CD4-positive, alpha-beta T cell (primary cell): ENCODE results near the gene CXCL1. TPM values are rescaled to one million over a fixed set of nuclear protein-coding genes. Genes with fewer than 3 reads are reported as not detected.

Source experiments
- ATAC-seq: fragments of 200-7000 bp; cut with Tn5 transposase; one replicate; pipeline ENCODE4 v1.10.0; 2022; ENCODE audit warnings: mild to moderate bottlenecking; ENCODE audit not compliant: poor library complexity
- CTCF ChIA-PET: fragments of 350-600 bp; sonication (Branson Sonifier 250); formaldehyde crosslinking; loops from one replicate; lab custom pipeline; 2021; ENCODE audit warnings: antibody characterized with exemption, inconsistent platforms; lab: Charles Lee
- POLR2A ChIA-PET: fragments of 350-600 bp; sonication (Branson Sonifier 250); formaldehyde crosslinking; loops from one replicate; lab custom pipeline; 2021; ENCODE audit warnings: antibody characterized with exemption, inconsistent platforms; lab: Charles Lee
- DNase-seq, 14 experiments: peaks; one replicate each; pipeline ENCODE4 v3.0.0-alpha.2; 2013 to 2020; ENCODE audit warnings: mixed read lengths in 2 of 14
- H3K27ac ChIP-seq, 2 donors: one replicate each; pipeline versions ENCODE4 v1.5.1 to v1.7.0; 2013; ENCODE audit warnings: low read length in 2 of 2, low read depth in 1 of 2, mild to moderate bottlenecking in 1 of 2
- H3K27me3 ChIP-seq, 2 experiments: 1 replicate in 1 of 2; 2 replicates in 1 of 2; pipeline versions ENCODE4 v1.6.1 to v1.7.0; 2013; ENCODE audit warnings: low read length in 2 of 2, control low read depth in 1 of 2, mild to moderate bottlenecking in 1 of 2, moderate library complexity in 1 of 2; ENCODE audit not compliant: insufficient read depth in 2 of 2, control insufficient read depth in 1 of 2
- H3K36me3 ChIP-seq: one replicate; pipeline ENCODE4 v1.6.1; 2013; ENCODE audit warnings: low read length, control low read depth; ENCODE audit not compliant: insufficient read depth
- H3K4me1 ChIP-seq: one replicate; pipeline ENCODE4 v1.6.1; 2013; ENCODE audit warnings: low read length, control low read depth; ENCODE audit not compliant: insufficient read depth
- H3K4me3 ChIP-seq: one replicate; pipeline ENCODE4 v1.5.1; 2013; ENCODE audit warnings: mild to moderate bottlenecking, low read length, moderate library complexity
- H3K9me3 ChIP-seq, 2 experiments: 1 replicate in 1 of 2; 2 replicates in 1 of 2; pipeline versions ENCODE4 v1.6.1 to v1.7.0; 2013; ENCODE audit warnings: low read length in 2 of 2, mild to moderate bottlenecking in 2 of 2, control low read depth in 1 of 2, moderate library complexity in 1 of 2; ENCODE audit not compliant: control insufficient read depth in 1 of 2, insufficient read depth in 1 of 2
- H3K27ac Mint-ChIP-seq: one replicate; pipeline ENCODE4 v1.8.0; 2020; ENCODE audit warnings: mixed read lengths
- H3K27me3 Mint-ChIP-seq: one replicate; pipeline ENCODE4 v1.8.0; 2021; ENCODE audit warnings: mixed read lengths
- H3K36me3 Mint-ChIP-seq: one replicate; pipeline ENCODE4 v1.8.0; 2021; ENCODE audit warnings: low read depth, mixed read lengths
- H3K4me1 Mint-ChIP-seq: one replicate; pipeline ENCODE4 v1.8.0; 2021; ENCODE audit warnings: low read depth, mixed read lengths
- H3K4me3 Mint-ChIP-seq: one replicate; pipeline ENCODE4 v1.8.0; 2020; ENCODE audit warnings: mild to moderate bottlenecking, mixed read lengths
- H3K9me3 Mint-ChIP-seq: one replicate; pipeline ENCODE4 v1.8.0; 2020; ENCODE audit warnings: mixed read lengths
- CTCF ChIP-seq: fragments of 200-600 bp; IDR thresholded peaks from one replicate; pipeline ENCODE4 v1.8.0; 2022; ENCODE audit warnings: antibody characterized with exemption, mild to moderate bottlenecking
- intact Hi-C, 2 experiments: fragments of 100-400 bp; cut with DNase I in 1 of 2; cut with micrococcal nuclease in 1 of 2; formaldehyde crosslinking; loops; one replicate each; pipeline versions ENCODE4 v1.15.1 to v1.9.0; 2023 to 2025; cut with DNase I, micrococcal nuclease
- total RNA-seq, 174 experiments: library from RNA in 2 of 174; stranded (reverse) in 2 of 174; gene quantifications; one replicate each; pipeline ENCODE4 v1.2.3 and lab custom pipeline; 2021 to 2026

CXCL1 gene
- total RNA-seq, 2 experiments from 2014 or later = not detected

DNA sequence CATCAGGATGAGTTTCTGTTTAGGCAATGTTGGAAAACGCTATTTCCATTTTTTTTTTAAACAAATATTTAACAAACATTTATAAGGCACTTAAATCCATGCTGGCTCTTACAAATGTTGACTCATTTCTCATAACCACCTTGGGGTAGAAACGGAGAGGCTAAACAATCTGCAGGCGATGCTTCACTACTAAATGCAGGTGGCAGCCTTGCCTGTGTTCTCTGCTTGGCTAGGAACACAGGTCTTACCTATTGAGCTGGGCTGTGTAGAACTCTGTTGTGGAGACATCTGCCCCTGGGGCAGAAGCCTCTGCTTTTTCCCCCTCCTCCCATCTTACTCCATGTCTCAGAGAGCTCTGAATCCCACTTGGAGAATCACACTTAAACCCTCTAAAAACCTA lies 1.4 kb upstream of the CXCL1 start:
- POLR2A ChIA-PET = no interaction called here
- peaks cover 0 to 13% of the 10 kb centered on the region in 2 experiments for H3K9me3 ChIP-seq
- no peaks in the 10 kb centered on the region for H3K36me3 ChIP-seq
- Mint-ChIP-seq H3K36me3 (no peaks in the 10 kb centered on the region), H3K4me1 (no peaks in the 10 kb centered on the region), H3K9me3 (no peaks in the 10 kb centered on the region), H3K27ac (no peak overlapping the region), H3K27me3 (peaks cover 29% of the 10 kb centered on the region), H3K4me3 (no peak overlapping the region)
- no peak for TF ChIP-seq CTCF
- intact Hi-C loops = no loop called here
- peaks cover 3 to 7% of the 10 kb centered on the region in 2 experiments for H3K27me3 ChIP-seq
- H3K4me3 ChIP-seq = no peak overlapping the region
- ATAC-seq (no peak), DNase-seq (no peak)
- no peak overlapping the region for H3K27ac ChIP-seq
- CTCF ChIA-PET = no interaction called here
- no peaks in the 10 kb centered on the region for H3K4me1 ChIP-seq

DNA sequence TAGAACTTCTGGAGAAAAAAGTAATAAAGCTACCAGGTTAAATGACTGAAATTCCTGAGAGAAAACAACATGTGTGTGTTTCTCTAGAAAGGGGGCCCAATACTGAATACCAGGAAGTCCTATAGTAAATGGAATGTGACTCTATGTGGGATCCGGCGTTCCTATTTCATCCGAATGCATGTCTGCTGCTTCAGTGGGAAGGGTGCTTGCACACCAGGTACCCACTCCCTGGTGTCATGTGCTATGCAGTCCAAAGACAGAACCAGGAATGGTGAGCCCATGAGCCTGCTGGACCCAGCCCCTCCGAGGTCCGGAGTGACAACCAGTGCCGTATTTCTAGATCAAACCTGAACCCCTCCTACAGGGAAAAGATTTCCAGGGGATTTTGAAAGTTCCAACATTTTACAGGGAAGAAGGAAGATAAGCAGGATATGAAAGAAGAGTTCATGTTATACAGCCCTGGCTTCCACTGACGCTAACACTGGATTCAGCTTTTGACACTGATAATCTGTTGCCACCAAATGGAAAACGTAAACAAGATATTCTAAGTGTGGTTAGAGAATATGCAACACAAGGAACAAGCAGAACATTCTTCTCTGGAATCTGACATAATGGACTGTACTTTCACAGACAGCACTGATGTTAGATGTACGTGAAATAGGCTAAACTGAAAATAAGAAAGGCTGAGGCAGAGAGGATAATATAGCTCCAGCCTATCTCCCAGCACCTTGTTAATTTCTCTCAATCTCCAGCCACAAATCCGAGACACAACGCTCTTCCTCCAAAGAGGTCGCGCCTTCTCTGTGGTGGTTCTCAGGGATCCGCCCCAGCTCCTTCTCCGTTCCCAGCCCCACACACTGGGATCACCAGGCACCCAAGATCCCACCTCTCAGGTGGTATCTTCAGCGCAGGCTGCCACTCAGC lies 725 bp upstream of the CXCL1 start:
- DNase-seq = no peak
- Mint-ChIP-seq H3K36me3 (no peaks in the 10 kb centered on the region), H3K9me3 (no peaks in the 10 kb centered on the region), H3K4me3 (no peak overlapping the region), H3K27me3 (peaks cover 29% of the 10 kb centered on the region), H3K27ac (no peak overlapping the region), H3K4me1 (no peaks in the 10 kb centered on the region)
- CTCF ChIA-PET = no interaction called here
- no peak for ATAC-seq
- Histone ChIP-seq H3K27ac (no peak overlapping the region), H3K9me3 (peaks cover 0 to 13% of the 10 kb centered on the region in 2 experiments), H3K27me3 (peaks cover 3 to 7% of the 10 kb centered on the region in 2 experiments), H3K36me3 (no peaks in the 10 kb centered on the region), H3K4me3 (peak overlapping the region; percentile 14), H3K4me1 (no peaks in the 10 kb centered on the region)
- TF ChIP-seq CTCF = no peak
- intact Hi-C loops = no loop called here
- POLR2A ChIA-PET = no interaction called here

DNA sequence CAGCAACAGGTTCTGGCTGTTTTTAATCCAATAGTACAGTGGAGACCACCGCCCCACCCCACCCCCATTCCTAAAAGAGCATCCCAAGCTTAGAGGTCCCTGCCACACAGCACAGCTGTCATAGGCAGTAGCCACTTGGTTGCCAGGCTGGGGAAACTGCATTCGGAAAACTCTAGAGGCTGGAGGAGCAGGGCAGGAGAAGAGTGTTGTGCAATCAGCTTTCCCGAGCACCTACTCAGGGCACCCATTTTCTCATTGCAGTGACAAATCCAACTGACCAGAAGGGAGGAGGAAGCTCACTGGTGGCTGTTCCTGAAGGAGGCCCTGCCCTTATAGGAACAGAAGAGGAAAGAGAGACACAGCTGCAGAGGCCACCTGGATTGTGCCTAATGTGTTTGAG lies 1.1 kb downstream of the CXCL1 start:
- CTCF ChIA-PET = interaction anchor here (0.8 kb wide), 1 partner anchor 16 kb away, joined by 3 read pairs; no protein-coding TSS in a partner anchor
- H3K27me3 ChIP-seq = peaks cover 3 to 7% of the 10 kb centered on the region in 2 experiments
- ATAC-seq (no peak), DNase-seq (peak in 1 of 14 experiments; percentile 11)
- no peak overlapping the region for H3K27ac ChIP-seq
- Mint-ChIP-seq H3K27me3 (peaks cover 29% of the 10 kb centered on the region), H3K4me1 (no peaks in the 10 kb centered on the region), H3K9me3 (no peaks in the 10 kb centered on the region), H3K27ac (no peak overlapping the region), H3K36me3 (no peaks in the 10 kb centered on the region), H3K4me3 (no peak overlapping the region)
- H3K36me3 ChIP-seq = no peaks in the 10 kb centered on the region
- no peaks in the 10 kb centered on the region for H3K4me1 ChIP-seq
- no peak overlapping the region for H3K4me3 ChIP-seq
- intact Hi-C loops = no loop called here
- TF ChIP-seq CTCF = no peak
- POLR2A ChIA-PET = no interaction called here
- H3K9me3 ChIP-seq = peaks cover 0 to 13% of the 10 kb centered on the region in 2 experiments
